Adrenal gland (tissue), 5 donors: ENCODE results near the gene AKR7A3.
"Not testable (repeated sequence)": the region's sequence is repeated elsewhere in the genome, so short reads cannot be mapped to it uniquely, and the experiment has no call there.

Experiments used
- CTCF ChIP-seq, 6 experiments: fragments of 450-650 bp in 4 of 6; fragments of 200-600 bp in 2 of 6; sonication (generic) in 1 of 6; IDR thresholded peaks; 1 replicate in 5 of 6; 2 replicates in 1 of 6; pipeline versions ENCODE4 v1.5.1 to v1.8.0; 2016 to 2021; ENCODE audit warnings: antibody characterized with exemption in 6 of 6, mild to moderate bottlenecking in 2 of 6, moderate library complexity in 1 of 6
- POLR2A ChIP-seq, 2 donors: fragments of 450-650 bp; IDR thresholded peaks; one replicate each; pipeline ENCODE4 v1.6.1; 2017; ENCODE audit warnings: antibody characterized with exemption in 2 of 2, mild to moderate bottlenecking in 2 of 2, moderate library complexity in 1 of 2
- donor health status: DM: no; HTN: no; CAD: no.

- TF ChIP-seq POLR2A, CTCF (IDR thresholded peaks at IDR 0.05): not testable (repeated sequence)
Observed at GRCh38 chr1:19256301-19256700, 32.3 kb downstream of the AKR7A3 start.
